K562 (cell line): ENCODE measurements around the gene CHRM1. TPM values are rescaled to one million over a fixed set of nuclear protein-coding genes. Genes with fewer than 3 reads are reported as not detected.

Experiments
- AFF4 ChIP-seq: sonication (generic); formaldehyde crosslinking; IDR thresholded peaks from 2 replicates; pipeline ENCODE4 v1.8.0; 2023; ENCODE audit warnings: mild to moderate bottlenecking, missing genetic modification reagents
- CCNT2 ChIP-seq: IDR thresholded peaks from 2 replicates; pipeline ENCODE4 v1.6.1; 2011; ENCODE audit warnings: borderline replicate concordance, low read depth, mild to moderate bottlenecking, moderate library complexity, mixed read lengths, low read length; ENCODE audit not compliant: insufficient read length; ENCODE audit errors: extremely low read depth
- CLOCK ChIP-seq: fragments of 250-450 bp; sonication (Bioruptor Pico); IDR thresholded peaks from 2 replicates; pipeline ENCODE4 v1.4.0; 2020; ENCODE audit warnings: mild to moderate bottlenecking, moderate library complexity, borderline replicate concordance
- DDX20 ChIP-seq: fragments of 450-650 bp; IDR thresholded peaks from 2 replicates; pipeline ENCODE4 v1.6.1; 2016; ENCODE audit warnings: missing genetic modification characterization, low read depth, mild to moderate bottlenecking, missing compliant biosample characterization, moderate library complexity
- ELF2 ChIP-seq: fragments of 250-450 bp; sonication (Bioruptor Pico); IDR thresholded peaks from 2 replicates; pipeline ENCODE4 v1.5.0; 2021; ENCODE audit warnings: mild to moderate bottlenecking
- IRF1 ChIP-seq: sonication (generic); formaldehyde crosslinking; IDR thresholded peaks from 2 replicates; pipeline ENCODE4 v1.8.0; 2022; ENCODE audit warnings: missing genetic modification reagents, mild to moderate bottlenecking, borderline replicate concordance
- JUND ChIP-seq, 2 experiments: IDR thresholded peaks; 2 replicates in 1 of 2; 3 replicates in 1 of 2; pipeline ENCODE4 v1.6.1; 2011; ENCODE audit warnings: borderline replicate concordance in 2 of 2, low read depth in 2 of 2, low read length in 2 of 2, improper control_type of control experiment in 1 of 2, missing biosample characterization in 1 of 2, missing genetic modification characterization in 1 of 2, missing genetic modification reagents in 1 of 2
- TARDBP ChIP-seq: fragments of 450-650 bp; IDR thresholded peaks from 2 replicates; pipeline ENCODE4 v1.6.1; 2016
- polyA plus RNA-seq, 8 experiments: library from polyadenylated mRNA; depleted of rRNA in 4 of 8; stranded (reverse) in 5 of 8; unstranded in 3 of 8; fragments of >200 nt; fragmentation: Nextera tagmentation in 2 of 8; fragmentation: Illumina TruSeq in 1 of 8; extraction: Ambion mirVana in 2 of 8; extraction: Trizol in 1 of 8; gene quantifications; 2 replicates each; pipeline versions ENCODE4 v1.2.1 to v1.2.3, GENCODE V29; 2011 to 2014; ENCODE audit warnings: inconsistent platforms in 1 of 8, missing spikeins in 1 of 8
- total RNA-seq, 7 experiments: library from RNA; depleted of rRNA in 6 of 7; stranded (reverse); fragments of >200 nt in 6 of 7; fragmentation: Illumina TruSeq in 2 of 7; extraction: Trizol in 2 of 7; gene quantifications; 2 replicates each; pipeline versions ENCODE4 v1.2.1 to v1.2.3, GENCODE V29; 2011 to 2021; ENCODE audit warnings: low replicate concordance in 1 of 7

CHRM1 gene
- total and polyA plus RNA-seq, 9 of the 15 experiments (the other 6 are each of a cell fraction or from before 2014, with no cell fraction given): not detected

GRCh38 chr11:62889484-62890437 is 31.4 kb downstream of the CHRM1 start (continued):
- TF ChIP-seq CLOCK: no peak
- no peak for TF ChIP-seq DDX20 (tag)
- TF ChIP-seq ELF2 (CRISPR knock-in tag): peak; percentile 71
- TF ChIP-seq TARDBP: no peak; the same call in 1 of the 2 replicates
- TF ChIP-seq JUND (IDR thresholded peaks at IDR 0.05; ENCODE audit: borderline replicate concordance, low read depth, low read length): no peak
- TF ChIP-seq JUND (tag; IDR thresholded peaks at IDR 0.05; ENCODE audit: borderline replicate concordance, low read depth, low read length): peak; percentile 64; the same call in 1 of the 3 replicates
- peak; percentile 88; the same call in 1 of the 2 replicates for TF ChIP-seq AFF4
- no peak for TF ChIP-seq IRF1 (CRISPR knock-in tag)
- TF ChIP-seq CCNT2: peak; percentile 72
